Measurements from ENCODE around the gene ROMO1. TPM values are rescaled to one million over a fixed set of nuclear protein-coding genes. Genes with fewer than 3 reads are reported as not detected.

Gene ROMO1
- total and polyA plus RNA-seq, 10 of the 15 experiments (the other 5 are each of a cell fraction or from before 2014, with no cell fraction given), result 23.2 to 631 (median 352) TPM

- no peak overlapping the region for H2AFZ ChIP-seq (ENCODE audit: control insufficient read depth, low read depth, low read length)
- FAIRE-seq, result no peak
- H3K36me3 ChIP-seq (ENCODE audit: control insufficient read depth in 2 of 2, insufficient read depth in 2 of 2, low read length in 1 of 2), result 0 out of 4 replicates have a peak, but pooled peaks cover 0 to 3% of the 10 kb centered on the region in 2 experiments
- intact Hi-C loops (cut with micrococcal nuclease; ENCODE audit: unreplicated experiment) (no loop called here), in situ Hi-C loops (cut with MboI) (no loop called here)
- DNase-seq (ENCODE audit: low read depth, low spot score), result no peak
- H3K4me3 ChIP-seq, result peak overlapping the region; percentile 87
- BruUV-seq (replicated peaks), result no TSS peak
- POLR2A ChIA-PET, result interaction anchor here (1.2 kb wide), 1 partner anchor 171 kb away, joined by 3 read pairs; no protein-coding TSS in a partner anchor
- CTCF ChIA-PET, result interaction anchor here (1.2 to 5.8 kb wide), 2 partner anchors 18 to 42 kb away, joined by 4 to 31 read pairs; no protein-coding TSS in a partner anchor
- peaks cover 10% of the 10 kb centered on the region for H3K4me1 ChIP-seq (ENCODE audit: control insufficient read depth, insufficient read depth, low read length)
- WGBS (ENCODE audit: insufficient coverage, insufficient replicate concordance, low lambda C conversion rate, missing lambda C conversion rate), result 0% methylated on average over 3 of the region's 3 CpGs
- H4K20me1 ChIP-seq (ENCODE audit: control insufficient read depth, insufficient read depth), result peaks cover 13% of the 10 kb centered on the region
- SMC1A ChIA-PET (ENCODE audit: uncharacterized antibody, unreplicated experiment), result interaction anchor here (1.1 to 4.8 kb wide), 2 partner anchors 42 to 57 kb away, joined by 4 to 28 read pairs; no protein-coding TSS in a partner anchor
- no peaks in the 10 kb centered on the region for H3K9me3 ChIP-seq (replicated peaks; ENCODE audit: control insufficient read depth, insufficient read depth, low read length)
- H3K4me2 ChIP-seq (ENCODE audit: control insufficient read depth, insufficient read depth), result peak overlapping the region; percentile 98
- H3K9ac ChIP-seq (ENCODE audit: control insufficient read depth, insufficient read depth, low read length), result peak overlapping the region; percentile 87; the same call in 1 of the 2 replicates
- no peak overlapping the region for H3K27ac ChIP-seq (ENCODE audit: control insufficient read depth, insufficient read depth)
- RAD21 ChIA-PET (ENCODE audit: unreplicated experiment), result interaction anchor here (0.5 to 4.5 kb wide), 3 partner anchors 44 to 384 kb away, joined by 3 to 29 read pairs (median 3); partner anchors contain the start of gene SCAND1
- TF ChIP-seq TCF3 (IDR thresholded peaks at IDR 0.05; ENCODE audit: borderline replicate concordance, insufficient read depth, low read depth, low read length), result no peak
- TF ChIP-seq RBBP5 (conservative IDR thresholded peaks at IDR 0.05), result no peak
- no peak for TF ChIP-seq CHD4 (IDR thresholded peaks at IDR 0.05)
- TF ChIP-seq POLR2A (IDR thresholded peaks at IDR 0.05; ENCODE audit: low read depth, low read length), result no peak
- no peak for TF ChIP-seq EP300 (IDR thresholded peaks at IDR 0.05; ENCODE audit: borderline replicate concordance in 1 of 2, control insufficient read depth in 1 of 2, low read depth in 2 of 2, low read length in 2 of 2)
- no peak for TF ChIP-seq MAX (IDR thresholded peaks at IDR 0.05; ENCODE audit: low read depth, low read length)
- peaks cover 80% of the 10 kb centered on the region for H3K79me2 ChIP-seq (ENCODE audit: control insufficient read depth, insufficient read depth, low read length)
- H3K27me3 ChIP-seq (replicated peaks in 1 of 2; ENCODE audit: control insufficient read depth in 2 of 2, insufficient read depth in 2 of 2, low read length in 1 of 2), result no peaks in the 10 kb centered on the region
- no peak for ATAC-seq
These were observed 37.3 kb upstream of the ROMO1 start for GRCh38 chr20:35661908-35662307.

- Histone ChIP-seq H2AFZ (ENCODE audit: control insufficient read depth, low read depth, low read length) (no peak overlapping the region), H4K20me1 (ENCODE audit: control insufficient read depth, insufficient read depth) (peaks cover 13% of the 10 kb centered on the region), H3K36me3 (ENCODE audit: control insufficient read depth in 2 of 2, insufficient read depth in 2 of 2, low read length in 1 of 2) (0 out of 4 replicates have a peak, but pooled peaks cover 0 to 3% of the 10 kb centered on the region in 2 experiments), H3K4me1 (ENCODE audit: control insufficient read depth, insufficient read depth, low read length) (peaks cover 10% of the 10 kb centered on the region), H3K27ac (ENCODE audit: control insufficient read depth, insufficient read depth) (peak overlapping the region; percentile 25), H3K27me3 (replicated peaks in 1 of 2; ENCODE audit: control insufficient read depth in 2 of 2, insufficient read depth in 2 of 2, low read length in 1 of 2) (no peaks in the 10 kb centered on the region), H3K9ac (ENCODE audit: control insufficient read depth, insufficient read depth, low read length) (peak overlapping the region; percentile 87; the same call in 1 of the 2 replicates), H3K4me3 (peak overlapping the region; percentile 87), H3K4me2 (ENCODE audit: control insufficient read depth, insufficient read depth) (peak overlapping the region; percentile 98), H3K9me3 (replicated peaks; ENCODE audit: control insufficient read depth, insufficient read depth, low read length) (no peaks in the 10 kb centered on the region), H3K79me2 (ENCODE audit: control insufficient read depth, insufficient read depth, low read length) (peaks cover 74% of the 10 kb centered on the region)
- ATAC-seq, result no peak; the same call in 2 of the 3 replicates
- intact Hi-C loops (cut with micrococcal nuclease; ENCODE audit: unreplicated experiment), result no loop called here
- SMC1A ChIA-PET (ENCODE audit: uncharacterized antibody, unreplicated experiment), result interaction anchor here (0.9 to 4.8 kb wide), 6 partner anchors 38 to 150 kb away, joined by 3 to 28 read pairs (median 4); partner anchors contain the start of gene SPAG4
- DNase-seq (ENCODE audit: low read depth, low spot score), result no peak
- BruUV-seq (replicated peaks), result no TSS peak
- 0% methylated on average over 2 of the region's 2 CpGs for WGBS (ENCODE audit: insufficient coverage, insufficient replicate concordance, low lambda C conversion rate, missing lambda C conversion rate)
- RAD21 ChIA-PET (ENCODE audit: unreplicated experiment), result interaction anchor here (4.5 kb wide), 1 partner anchor 44 kb away, joined by 29 read pairs; no protein-coding TSS in a partner anchor
- CTCF ChIA-PET, result interaction anchor here (1.8 kb wide), 1 partner anchor 80 kb away, joined by 3 read pairs; no protein-coding TSS in a partner anchor
- POLR2A ChIA-PET, result interaction anchor here (0.6 to 2.9 kb wide), 4 partner anchors 45 to 111 kb away, joined by 3 to 24 read pairs (median 8); partner anchors contain the start of genes RBM39 and SPAG4
- FAIRE-seq, result no peak
- in situ Hi-C loops (cut with MboI), result no loop called here
- TF ChIP-seq POLR2AphosphoS2 (IDR thresholded peaks at IDR 0.05; ENCODE audit: low read depth, low read length) (no peak), ZBTB11 (CRISPR knock-in tag; IDR thresholded peaks at IDR 0.05) (no peak), NKRF (conservative IDR thresholded peaks at IDR 0.05) (no peak), SMAD1 (IDR thresholded peaks at IDR 0.05; ENCODE audit: low read depth, partially characterized antibody) (no peak), JUNB (IDR thresholded peaks at IDR 0.05) (no peak)
These were observed 36.7 kb upstream of the ROMO1 start for GRCh38 chr20:35662551-35662950.

Data from GM12878 (cell line).